ENCODE data around the gene TFCP2L1.

TFCP2L1 gene

GRCh38 chr2:121213386-121213785 is 71.6 kb downstream of the TFCP2L1 start:
- no peak for DNase-seq

- DNase-seq: no peak
Observed at GRCh38 chr2:121212661-121213325, 72.2 kb downstream of the TFCP2L1 start.

GRCh38 chr2:121211689-121212151 is 73.3 kb downstream of the TFCP2L1 start:
- no peak for DNase-seq

GRCh38 chr2:121211251-121211650 is 73.8 kb downstream of the TFCP2L1 start:
- DNase-seq: no peak

- DNase-seq: no peak
Observed at GRCh38 chr2:121210691-121211090, 74.3 kb downstream of the TFCP2L1 start.

- DNase-seq: no peak
Observed at GRCh38 chr2:121209014-121209610, 75.9 kb downstream of the TFCP2L1 start.

GRCh38 chr2:121207494-121207893 is 77.5 kb downstream of the TFCP2L1 start:
- no peak for DNase-seq

- no peak for DNase-seq
Observed at GRCh38 chr2:121205321-121205942, 79.6 kb downstream of the TFCP2L1 start.

GRCh38 chr2:121203591-121204249 is 81.3 kb downstream of the TFCP2L1 start:
- DNase-seq: no peak

GRCh38 chr2:121202541-121203310 is 82.3 kb downstream of the TFCP2L1 start:
- DNase-seq: no peak

- no peak for DNase-seq
Observed at GRCh38 chr2:121201796-121202195, 83.2 kb downstream of the TFCP2L1 start.

GRCh38 chr2:121200419-121201315 is 84.3 kb downstream of the TFCP2L1 start:
- no peak for DNase-seq

- no peak for DNase-seq
Observed at GRCh38 chr2:121200011-121200347, 85.0 kb downstream of the TFCP2L1 start.

GRCh38 chr2:121199281-121200010 is 85.6 kb downstream of the TFCP2L1 start:
- no peak for DNase-seq

GRCh38 chr2:121197369-121198091 is 87.5 kb downstream of the TFCP2L1 start:
- no peak for DNase-seq

- DNase-seq: no peak
Observed at GRCh38 chr2:121196849-121197155, 88.2 kb downstream of the TFCP2L1 start.

GRCh38 chr2:121196132-121196848 is 88.7 kb downstream of the TFCP2L1 start:
- DNase-seq: no peak

- DNase-seq: no peak
Observed at GRCh38 chr2:121195036-121195435, 90.0 kb downstream of the TFCP2L1 start.

GRCh38 chr2:121194626-121195025 is 90.4 kb downstream of the TFCP2L1 start:
- DNase-seq: no peak

GRCh38 chr2:121193185-121193584 is 91.8 kb downstream of the TFCP2L1 start:
- no peak for DNase-seq
